Astrocyte of the cerebellum (primary cell): ENCODE data around the gene PCDHGA3.
"Not testable (repeated sequence)": the region's sequence is repeated elsewhere in the genome, so short reads cannot be mapped to it uniquely, and the experiment has no call there.

Experiments used
- DNase-seq: peaks from one replicate; pipeline ENCODE4 v3.0.0-alpha.2; 2011; ENCODE audit warnings: low read depth
- H3K4me3 ChIP-seq: 2 replicates; pipeline ENCODE4 v1.5.1; 2011; ENCODE audit warnings: mild to moderate bottlenecking, low read depth, low read length, moderate library complexity
- in situ Hi-C: cut with HindIII; loops from 2 replicates; pipeline ENCODE4 v1.10.0; 2017; ENCODE audit warnings: low sequenced_read_pairs
- TF ChIP-seq, protein P1 (sequence below): IDR thresholded peaks from 2 replicates; pipeline ENCODE4 v1.5.1; 2012; ENCODE audit warnings: low read length, low read depth, moderate library complexity, mild to moderate bottlenecking; ENCODE audit errors: missing control alignments

The PCDHGA3 gene

DNA sequence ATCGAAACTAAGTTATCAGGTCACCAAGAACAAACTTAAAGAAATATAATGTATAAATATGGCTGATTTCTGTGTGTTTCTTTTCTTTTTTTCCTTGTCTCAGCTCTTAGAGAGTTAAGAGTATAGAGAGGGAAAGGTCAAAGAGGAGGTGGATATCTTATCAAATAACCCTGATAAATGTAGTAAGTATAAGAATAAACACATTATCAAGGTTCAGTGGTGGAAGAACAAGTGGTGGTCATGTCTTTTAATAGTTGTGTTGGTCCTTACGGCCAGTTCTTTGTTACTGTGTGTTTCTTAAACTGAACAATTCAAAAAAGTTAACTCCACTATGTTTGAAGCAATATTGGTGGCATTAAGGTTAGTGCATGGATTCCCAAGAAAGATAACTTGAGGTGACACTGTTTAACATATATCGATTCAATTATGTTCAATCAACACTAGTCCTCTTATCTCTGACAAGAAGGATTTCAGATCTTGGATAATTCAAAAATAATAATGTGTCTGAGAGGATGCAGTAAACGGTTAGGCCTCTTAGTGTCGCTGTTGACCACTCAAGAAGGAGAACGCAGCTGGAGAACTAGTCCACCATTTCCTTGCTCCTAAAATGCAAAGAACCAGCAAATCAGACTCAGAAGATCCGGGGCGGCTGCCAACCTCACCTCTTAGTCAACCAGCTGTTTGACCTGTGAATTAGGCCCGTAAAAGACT is at the start of gene PCDHGA3:
TSS of gene PCDHGA3 (plus strand) at position 588 of the 711 bp plus-strand sequence. CDS start 205 bp downstream, outside the sequence.
- in situ Hi-C loops: loop anchor here (5.0 kb wide), 1 partner anchor 84 kb away; no protein-coding TSS in a partner anchor
- TF ChIP-seq, protein P1, sequence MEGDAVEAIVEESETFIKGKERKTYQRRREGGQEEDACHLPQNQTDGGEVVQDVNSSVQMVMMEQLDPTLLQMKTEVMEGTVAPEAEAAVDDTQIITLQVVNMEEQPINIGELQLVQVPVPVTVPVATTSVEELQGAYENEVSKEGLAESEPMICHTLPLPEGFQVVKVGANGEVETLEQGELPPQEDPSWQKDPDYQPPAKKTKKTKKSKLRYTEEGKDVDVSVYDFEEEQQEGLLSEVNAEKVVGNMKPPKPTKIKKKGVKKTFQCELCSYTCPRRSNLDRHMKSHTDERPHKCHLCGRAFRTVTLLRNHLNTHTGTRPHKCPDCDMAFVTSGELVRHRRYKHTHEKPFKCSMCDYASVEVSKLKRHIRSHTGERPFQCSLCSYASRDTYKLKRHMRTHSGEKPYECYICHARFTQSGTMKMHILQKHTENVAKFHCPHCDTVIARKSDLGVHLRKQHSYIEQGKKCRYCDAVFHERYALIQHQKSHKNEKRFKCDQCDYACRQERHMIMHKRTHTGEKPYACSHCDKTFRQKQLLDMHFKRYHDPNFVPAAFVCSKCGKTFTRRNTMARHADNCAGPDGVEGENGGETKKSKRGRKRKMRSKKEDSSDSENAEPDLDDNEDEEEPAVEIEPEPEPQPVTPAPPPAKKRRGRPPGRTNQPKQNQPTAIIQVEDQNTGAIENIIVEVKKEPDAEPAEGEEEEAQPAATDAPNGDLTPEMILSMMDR: peak; percentile 34
- H3K4me3 ChIP-seq: peak within 1 kb of the TSS; percentile 30
- DNase-seq: peak; percentile 26

DNA sequence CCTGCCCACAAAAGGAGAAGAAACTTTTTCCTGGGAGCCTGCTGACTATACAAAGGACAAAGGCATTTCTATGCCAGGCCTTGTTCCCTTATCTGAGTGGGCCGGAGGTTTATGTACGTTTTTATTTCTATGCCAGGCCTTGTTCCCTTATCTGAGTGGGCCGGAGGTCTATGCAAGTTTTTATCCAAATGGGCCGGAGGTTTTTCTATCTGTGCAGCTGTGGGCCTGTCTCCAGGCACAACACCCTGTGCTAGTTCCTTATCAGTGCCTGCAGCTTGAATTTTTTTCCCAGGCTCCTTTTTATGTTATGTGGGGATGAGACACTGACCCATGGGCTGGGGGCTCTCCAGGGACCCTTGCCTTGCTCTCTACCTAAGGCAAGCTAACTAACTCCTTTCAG is 45.3 kb upstream of the PCDHGA3 start:
- TF ChIP-seq, protein P1: no peak
- no peak overlapping the region for H3K4me3 ChIP-seq
- no peak for DNase-seq
- in situ Hi-C loops: no loop called here

DNA sequence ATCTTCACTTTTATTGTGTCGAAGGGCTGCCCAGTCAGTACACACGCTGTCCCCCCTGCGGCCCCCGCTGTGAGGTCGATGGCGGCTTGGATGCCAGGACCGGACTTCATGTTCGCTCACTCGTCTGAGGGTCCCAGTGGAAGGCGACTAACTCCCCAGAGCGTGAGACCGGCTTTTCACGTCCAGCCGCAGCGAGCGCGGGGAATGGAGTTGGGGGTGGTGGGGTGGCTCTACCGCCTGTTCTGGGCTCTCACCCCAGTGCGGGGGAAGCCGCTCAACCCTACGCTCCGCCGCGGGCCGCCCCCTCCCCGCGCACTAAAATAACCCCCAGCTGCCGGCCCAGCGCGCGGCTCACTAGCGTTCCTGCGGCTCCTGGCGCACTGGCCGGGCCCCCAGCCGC is 39.9 kb upstream of the PCDHGA3 start, which contains the start of gene SLC25A2:
TSS of gene SLC25A2 (minus strand) at position 294 of the 400 bp plus-strand sequence. CDS start at position 110, 184 bp downstream.
- no peak within 1 kb of the TSS for H3K4me3 ChIP-seq
- in situ Hi-C loops: no loop called here
- TF ChIP-seq, protein P1: no peak
- DNase-seq: no peak

GRCh38 chr5:141306630-141307029 is 37.0 kb upstream of the PCDHGA3 start:
- DNase-seq: no peak
- in situ Hi-C loops: no loop called here
- no peak overlapping the region for H3K4me3 ChIP-seq
- TF ChIP-seq, protein P1: no peak

- H3K4me3 ChIP-seq: no peak overlapping the region
- TF ChIP-seq, protein P1: no peak
- no peak for DNase-seq
- in situ Hi-C loops: no loop called here
These were observed 29.9 kb upstream of the PCDHGA3 start for GRCh38 chr5:141313711-141314110.

DNA sequence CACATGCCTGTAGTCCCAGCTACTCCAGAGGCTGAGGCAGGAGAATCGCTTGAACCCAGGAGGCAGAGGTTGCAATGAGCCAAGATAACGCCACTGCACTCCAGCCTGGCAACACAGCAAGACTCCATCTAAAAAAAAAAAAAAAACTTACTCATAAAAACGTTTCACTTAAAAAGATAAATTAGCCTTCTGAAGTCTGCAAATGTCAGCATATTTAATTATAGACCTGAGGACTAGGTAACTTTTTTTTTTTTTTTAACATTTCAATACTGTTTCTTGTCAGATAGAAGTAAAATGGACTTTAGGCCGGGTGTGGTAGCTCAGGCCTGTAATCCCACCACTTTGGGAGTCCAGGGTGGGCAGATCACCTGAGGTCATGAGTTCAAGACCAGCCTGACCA is 26.7 kb upstream of the PCDHGA3 start:
- DNase-seq, in situ Hi-C loops, H3K4me3 ChIP-seq: not testable (repeated sequence)

- in situ Hi-C loops: no loop called here
- TF ChIP-seq, protein P1: no peak
- no peak overlapping the region for H3K4me3 ChIP-seq
- no peak for DNase-seq
These were observed 24.4 kb upstream of the PCDHGA3 start for GRCh38 chr5:141319202-141319601.
